H1 (cell line): ENCODE results near the gene TNFSF15. TPM values are rescaled to one million over a fixed set of nuclear protein-coding genes. Genes with fewer than 3 reads are reported as not detected.

Experiments
- CTCF ChIA-PET: fragments of 300-600 bp; sonication (Branson Sonifier 250); formaldehyde crosslinking; loops from one replicate; lab custom pipeline; 2021; ENCODE audit not compliant: partially characterized antibody; lab: Charles Lee
- POLR2A ChIA-PET: fragments of 300-600 bp; sonication (Branson Sonifier 250); formaldehyde crosslinking; loops from one replicate; lab custom pipeline; 2021; ENCODE audit warnings: inconsistent platforms; ENCODE audit not compliant: partially characterized antibody; lab: Charles Lee
- DNase-seq, 2 experiments: peaks; one replicate each; pipeline versions ENCODE4 v3.0.0 to v3.0.0-alpha.2; 2010 to 2022; ENCODE audit warnings: low spot score in 2 of 2, low read depth in 1 of 2, mixed read lengths in 1 of 2
- FAIRE-seq: peaks from 2 replicates; lab custom pipeline; 2011; peaks lifted over from hg19 to GRCh38; lab: Jason Lieb, UNC
- H2AFZ ChIP-seq: 2 replicates; pipeline ENCODE4 v1.8.1; 2012; ENCODE audit warnings: low read length, inconsistent platforms
- H2AK5ac ChIP-seq: 2 replicates; pipeline ENCODE4 v1.6.1; 2013; ENCODE audit warnings: low read depth, low read length
- H2BK120ac ChIP-seq: replicated peaks from 2 replicates; pipeline ENCODE3; 2013; ENCODE audit warnings: low read depth, low read length, inconsistent platforms
- H2BK12ac ChIP-seq: 2 replicates; pipeline ENCODE4 v1.6.1; 2013; ENCODE audit warnings: low read depth, low read length
- H2BK15ac ChIP-seq: 2 replicates; pipeline ENCODE4 v1.6.1; 2013; ENCODE audit warnings: low read length
- H2BK20ac ChIP-seq: 2 replicates; pipeline ENCODE4 v1.6.1; 2013; ENCODE audit warnings: low read length
- H2BK5ac ChIP-seq: 2 replicates; pipeline ENCODE4 v1.6.1; 2013; ENCODE audit warnings: low read depth, low read length
- H3K14ac ChIP-seq: 2 replicates; pipeline ENCODE4 v1.6.1; 2013; ENCODE audit warnings: inconsistent platforms; ENCODE audit not compliant: insufficient read length
- H3K18ac ChIP-seq: 2 replicates; pipeline ENCODE4 v1.6.1; 2013; ENCODE audit warnings: low read length; ENCODE audit errors: extremely low read depth
- H3K23ac ChIP-seq: 2 replicates; pipeline ENCODE4 v1.6.1; 2013; ENCODE audit warnings: inconsistent platforms; ENCODE audit not compliant: insufficient read length
- H3K23me2 ChIP-seq: 2 replicates; pipeline ENCODE4 v1.6.1; 2013; ENCODE audit warnings: low read depth, low read length
- H3K27ac ChIP-seq: 2 replicates; pipeline ENCODE4 v1.6.1; 2011; ENCODE audit warnings: low read depth, low read length, inconsistent platforms
- H3K27me3 ChIP-seq, 4 experiments: replicated peaks in 1 of 4; 1 replicate in 1 of 4; 2 replicates in 3 of 4; pipeline versions ENCODE4 v1.6.1 to v1.8.1; 2011 to 2013; ENCODE audit warnings: low read length in 3 of 4, mild to moderate bottlenecking in 3 of 4, inconsistent platforms in 2 of 4, mixed read lengths in 2 of 4, moderate library complexity in 1 of 4; ENCODE audit not compliant: control insufficient read depth in 3 of 4, insufficient read depth in 3 of 4; ENCODE audit errors: extremely low read depth in 1 of 4
- H3K36me3 ChIP-seq, 4 experiments: 2 replicates each; pipeline versions ENCODE4 v1.6.1 to v1.8.1; 2011 to 2013; ENCODE audit warnings: mild to moderate bottlenecking in 4 of 4, low read length in 3 of 4, moderate library complexity in 2 of 4, control low read depth in 1 of 4, inconsistent platforms in 1 of 4; ENCODE audit not compliant: insufficient read depth in 4 of 4, control insufficient read depth in 2 of 4
- H3K4ac ChIP-seq: replicated peaks from 2 replicates; pipeline ENCODE3; 2013; ENCODE audit warnings: low read length, low read depth, mixed read lengths, inconsistent platforms; ENCODE audit not compliant: insufficient read length
- H3K4me1 ChIP-seq, 4 experiments: replicated peaks in 1 of 4; 1 replicate in 1 of 4; 2 replicates in 3 of 4; pipeline versions ENCODE4 v1.6.1 to v1.8.1; 2011 to 2013; ENCODE audit warnings: low read length in 3 of 4, inconsistent platforms in 2 of 4, mixed read lengths in 1 of 4; ENCODE audit not compliant: insufficient read depth in 4 of 4, control insufficient read depth in 3 of 4
- H3K4me2 ChIP-seq, 2 experiments: 2 replicates each; pipeline versions ENCODE4 v1.6.1 to v1.8.1; 2011 to 2013; ENCODE audit warnings: low read depth in 2 of 2, low read length in 2 of 2, control low read depth in 1 of 2, inconsistent platforms in 1 of 2, mild to moderate bottlenecking in 1 of 2; ENCODE audit not compliant: insufficient read depth in 1 of 2
- H3K4me3 ChIP-seq, 4 experiments: fragments of 200-600, 300-600 bp in 1 of 4; sonication (generic), shearing (Covaris generic), sonication (Bioruptor Twin) in 1 of 4; 2 replicates each; pipeline versions ENCODE4 v1.5.1 to v1.8.1; 2011 to 2016; ENCODE audit warnings: low read length in 4 of 4, low read depth in 3 of 4, control low read depth in 2 of 4, inconsistent platforms in 2 of 4, mild to moderate bottlenecking in 2 of 4, mixed read lengths in 1 of 4, moderate library complexity in 1 of 4; ENCODE audit not compliant: insufficient read depth in 2 of 4; ENCODE audit errors: extremely low read depth in 1 of 4
- H3K56ac ChIP-seq: replicated peaks from 2 replicates; pipeline ENCODE3; 2013; ENCODE audit warnings: low read depth, mild to moderate bottlenecking, mixed read lengths, low read length, inconsistent platforms; ENCODE audit not compliant: insufficient read length
- H3K79me1 ChIP-seq: 2 replicates; pipeline ENCODE4 v1.6.1; 2013; ENCODE audit warnings: low read depth, low read length, control low read depth
- H3K79me2 ChIP-seq, 2 experiments: 2 replicates each; pipeline versions ENCODE4 v1.6.1 to v1.8.1; 2012 to 2013; ENCODE audit warnings: low read length in 2 of 2, mild to moderate bottlenecking in 2 of 2, inconsistent platforms in 1 of 2; ENCODE audit not compliant: insufficient read depth in 2 of 2, control insufficient read depth in 1 of 2
- H3K9ac ChIP-seq, 4 experiments: replicated peaks in 1 of 4; 1 replicate in 1 of 4; 2 replicates in 3 of 4; pipeline versions ENCODE4 v1.6.1 to v1.8.1; 2011 to 2013; ENCODE audit warnings: low read depth in 3 of 4, low read length in 3 of 4, control low read depth in 2 of 4, mild to moderate bottlenecking in 2 of 4, moderate library complexity in 2 of 4, inconsistent platforms in 1 of 4; ENCODE audit errors: extremely low read depth in 1 of 4
- H3K9me3 ChIP-seq, 2 experiments: 2 replicates each; pipeline versions ENCODE4 v1.6.1 to v1.8.1; 2012 to 2013; ENCODE audit warnings: mild to moderate bottlenecking in 2 of 2, moderate library complexity in 2 of 2, control low read depth in 1 of 2, inconsistent platforms in 1 of 2, low read depth in 1 of 2, low read length in 1 of 2, mixed read lengths in 1 of 2; ENCODE audit not compliant: insufficient read depth in 2 of 2
- H4K20me1 ChIP-seq, 2 experiments: replicated peaks in 1 of 2; 2 replicates each; pipeline versions ENCODE3 to v1.8.1; 2011 to 2013; ENCODE audit warnings: inconsistent platforms in 2 of 2, low read length in 2 of 2, mild to moderate bottlenecking in 1 of 2; ENCODE audit not compliant: insufficient read depth in 2 of 2, control insufficient read depth in 1 of 2
- H4K5ac ChIP-seq: 2 replicates; pipeline ENCODE4 v1.6.1; 2013; ENCODE audit warnings: low read length, low read depth, mixed read lengths, inconsistent platforms; ENCODE audit not compliant: insufficient read length
- H4K8ac ChIP-seq: 2 replicates; pipeline ENCODE4 v1.8.0; 2013; ENCODE audit warnings: mild to moderate bottlenecking, moderate library complexity, low read length, inconsistent platforms; ENCODE audit not compliant: insufficient read depth; ENCODE audit errors: extremely low read depth
- H4K91ac ChIP-seq: replicated peaks from 2 replicates; pipeline ENCODE3; 2013; ENCODE audit warnings: low read length, mixed read lengths, inconsistent platforms; ENCODE audit not compliant: insufficient read length
- CEBPB ChIP-seq: IDR thresholded peaks from 2 replicates; pipeline ENCODE4 v1.6.1; 2012; ENCODE audit warnings: low read depth, low read length
- CHD1 ChIP-seq: IDR thresholded peaks from 2 replicates; pipeline ENCODE4 v1.6.1; 2012; ENCODE audit warnings: low read depth, low read length, improper control_type of control experiment
- EGR1 ChIP-seq: IDR thresholded peaks from 2 replicates; pipeline ENCODE4 v1.6.1; 2011; ENCODE audit warnings: low read depth, low read length, borderline replicate concordance
- MAX ChIP-seq: IDR thresholded peaks from 2 replicates; pipeline ENCODE4 v1.6.1; 2012; ENCODE audit warnings: inconsistent platforms
- PHF8 ChIP-seq: fragments of 200-600 bp; sonication (generic); conservative IDR thresholded peaks from 2 replicates; pipeline ENCODE4 v1.7.1; 2012; ENCODE audit warnings: low read depth, mild to moderate bottlenecking, inconsistent platforms, low read length, moderate library complexity
- POLR2A ChIP-seq, 2 experiments: IDR thresholded peaks; 1 replicate in 1 of 2; 2 replicates in 1 of 2; pipeline ENCODE4 v1.6.1; 2011; ENCODE audit warnings: low read depth in 2 of 2, low read length in 2 of 2, mild to moderate bottlenecking in 2 of 2; ENCODE audit errors: control extremely low read depth in 1 of 2
- WGBS, 2 experiments: shearing (Covaris generic) in 1 of 2; methylation state at CpG; one replicate each; pipeline versions ENCODE4 v1.1.6 to v1.1.7; 2013 to 2015; ENCODE audit warnings: low lambda C conversion rate in 2 of 2, mixed read lengths in 2 of 2, inconsistent platforms in 1 of 2, low coverage in 1 of 2, missing lambda C conversion rate in 1 of 2; ENCODE audit not compliant: insufficient replicate concordance in 2 of 2, insufficient coverage in 1 of 2, insufficient read length in 1 of 2; ENCODE audit errors: extremely low coverage in 1 of 2, missing lambda C conversion rate in 1 of 2; 5-methylcytosine and 5-hydroxymethylcytosine counted together
- polyA plus RNA-seq, 7 experiments: library from polyadenylated mRNA; depleted of rRNA in 3 of 7; stranded (reverse) in 5 of 7; unstranded in 2 of 7; fragments of >200 nt in 5 of 7; fragments of 200-250 nt in 2 of 7; gene quantifications; 1 replicate in 5 of 7; 2 replicates in 1 of 7; 4 replicates in 1 of 7; pipeline versions ENCODE4 v1.2.1 to v1.2.3, GENCODE V29; 2011 to 2013; ENCODE audit warnings: missing spikeins in 2 of 7, mixed read lengths in 2 of 7
- total RNA-seq: library from RNA; stranded (reverse); fragmentation: NEBNext Ultra II Directional; extraction: Animal tissue kit (Norgen Biotek cat#: 25700); gene quantifications from 2 replicates; pipeline ENCODE4 v1.2.1, GENCODE V29; 2021

The TNFSF15 gene
- total and polyA plus RNA-seq, 2 of the 8 experiments (the other 6 are each of a cell fraction or from before 2014, with no cell fraction given) = 0.09 to 0.17 TPM

GRCh38 chr9:114742947-114743346 lies 62.9 kb downstream of the TNFSF15 start:
- no peak overlapping the region for H2BK120ac ChIP-seq
- CTCF ChIA-PET = interaction anchor here (0.6 to 14.7 kb wide), 8 partner anchors 13 to 271 kb away, joined by 3 to 269 read pairs (median 4); no protein-coding TSS in a partner anchor

More at GRCh38 chr9:114742947-114743346, 62.9 kb downstream of the TNFSF15 start:
- no peak overlapping the region for H2AK5ac ChIP-seq
- no peak for TF ChIP-seq CHD1
- no peak for TF ChIP-seq POLR2A (IDR thresholded peaks at IDR 0.05; ENCODE audit: control extremely low read depth in 1 of 2, low read depth in 2 of 2, low read length in 2 of 2)
- TF ChIP-seq EGR1 = no peak
- no peak for TF ChIP-seq MAX
- no peak for TF ChIP-seq PHF8
- TF ChIP-seq CEBPB = peak; percentile 67; the same call in 1 of the 2 replicates
- H2BK15ac ChIP-seq = no peak overlapping the region
- H3K9me3 ChIP-seq = no peaks in the 10 kb centered on the region
- no peaks in the 10 kb centered on the region for H3K36me3 ChIP-seq
- 100% methylated on average over 2 of the region's 2 CpGs; no CpG with 5 or more reads in 1 of the 2 experiments for WGBS, 2 experiments
- FAIRE-seq (no peak), DNase-seq (no peak)
- H2BK12ac ChIP-seq = no peak overlapping the region
- no peak overlapping the region for H3K18ac ChIP-seq
- H3K79me1 ChIP-seq = no peaks in the 10 kb centered on the region
- H3K4me1 ChIP-seq = no peaks in the 10 kb centered on the region
- H2BK5ac ChIP-seq = no peak overlapping the region
- no peaks in the 10 kb centered on the region for H3K27me3 ChIP-seq
- no peak overlapping the region for H3K23ac ChIP-seq
- no peak overlapping the region for H3K27ac ChIP-seq
- H3K4ac ChIP-seq = no peak overlapping the region
- no peak overlapping the region for H3K4me3 ChIP-seq
- H3K14ac ChIP-seq = no peak overlapping the region
- no peak overlapping the region for H4K5ac ChIP-seq
- H3K56ac ChIP-seq = no peak overlapping the region
- no peaks in the 10 kb centered on the region for H3K23me2 ChIP-seq
- no peaks in the 10 kb centered on the region for H4K20me1 ChIP-seq
- POLR2A ChIA-PET = interaction anchor here (0.6 kb wide), 1 partner anchor 355 kb away, joined by 3 read pairs; no protein-coding TSS in a partner anchor
- H3K9ac ChIP-seq = no peak overlapping the region
- no peaks in the 10 kb centered on the region for H3K79me2 ChIP-seq
- no peak overlapping the region for H2BK20ac ChIP-seq
- no peak overlapping the region for H2AFZ ChIP-seq
- no peak overlapping the region for H3K4me2 ChIP-seq
- no peak overlapping the region for H4K91ac ChIP-seq
- H4K8ac ChIP-seq = no peak overlapping the region
